Activated CD4-positive, CD25-positive, alpha-beta regulatory T cell treated with anti-CD3 and anti-CD28 coated beads, Interleukin-2, amount 50 U/mL, for 72 hours (primary cell): Measurements from ENCODE around the gene POU3F3.

ENCODE experiments used
- DNase-seq: peaks from one replicate; pipeline ENCODE4 v3.0.0; 2021

POU3F3 gene

GRCh38 chr2:104862058-104862941, 8.4 kb downstream of the POU3F3 start:
- no peak for DNase-seq

GRCh38 chr2:104863146-104863467, 9.2 kb downstream of the POU3F3 start:
- no peak for DNase-seq

- no peak for DNase-seq
Observed at GRCh38 chr2:104863468-104864279, 9.8 kb downstream of the POU3F3 start.

- no peak for DNase-seq
Observed at GRCh38 chr2:104864280-104865095, 10.6 kb downstream of the POU3F3 start.

- no peak for DNase-seq
Observed at GRCh38 chr2:104865096-104865470, 11.2 kb downstream of the POU3F3 start.

- DNase-seq: no peak
Observed at GRCh38 chr2:104866122-104866864, 12.4 kb downstream of the POU3F3 start.

GRCh38 chr2:104866883-104867812, 13.2 kb downstream of the POU3F3 start:
- no peak for DNase-seq

GRCh38 chr2:104867813-104868504, 14.0 kb downstream of the POU3F3 start:
- no peak for DNase-seq

GRCh38 chr2:104868505-104868866, 14.6 kb downstream of the POU3F3 start:
- DNase-seq: no peak

- DNase-seq: no peak
Observed at GRCh38 chr2:104870100-104870975, 16.4 kb downstream of the POU3F3 start.

- DNase-seq: no peak
Observed at GRCh38 chr2:104871649-104871971, 17.7 kb downstream of the POU3F3 start.

GRCh38 chr2:104871972-104872865, 18.3 kb downstream of the POU3F3 start:
- no peak for DNase-seq

- no peak for DNase-seq
Observed at GRCh38 chr2:104872866-104873688, 19.2 kb downstream of the POU3F3 start.

- no peak for DNase-seq
Observed at GRCh38 chr2:104873689-104874054, 19.8 kb downstream of the POU3F3 start.

GRCh38 chr2:104874230-104874629, 20.3 kb downstream of the POU3F3 start:
- no peak for DNase-seq

GRCh38 chr2:104875262-104875661, 21.3 kb downstream of the POU3F3 start:
- DNase-seq: no peak

- DNase-seq: no peak
Observed at GRCh38 chr2:104876606-104877570, 23.0 kb downstream of the POU3F3 start.
